ENCODE measurements around the gene RPL10A.

RPL10A gene

GRCh38 chr6:35468181-35468979 is at the start of gene RPL10A:
RPL10A (plus strand) TSS chr6:35468401; CDS start chr6:35468435, 34 bp downstream.
- no peak for TF ChIP-seq Cebpa-rat (IDR thresholded peaks at IDR 0.05)
- peaks cover 45 to 50% (median 48%) of the 10 kb centered on the region in 11 experiments for H4K20me1 ChIP-seq
- H3K27me3 ChIP-seq = no peaks in the 10 kb centered on the region
- H3K9me3 ChIP-seq (replicated peaks in 1 of 11) = peaks cover 0 to 8% (median 0%) of the 10 kb centered on the region in 11 experiments; a peak in 4 of 22 replicates
- H3K36me3 ChIP-seq = peaks cover 49 to 90% (median 84%) of the 10 kb centered on the region in 11 experiments
- peak within 1 kb of the TSS; percentile 82 to 100 (median 96) for H3K4me2 ChIP-seq
- peak within 1 kb of the TSS; percentile 93 to 100 (median 98) for H3K9ac ChIP-seq
- H3K4me1 ChIP-seq = peaks cover 27 to 42% (median 34%) of the 10 kb centered on the region in 10 experiments
- peak within 1 kb of the TSS; percentile 84 to 100 (median 92) for H3K4me3 ChIP-seq
- H3K27ac ChIP-seq = peak within 1 kb of the TSS; percentile 90 to 100 (median 98)

GRCh38 chr6:35419417-35419816 is 48.8 kb upstream of the RPL10A start:
- H3K4me1 ChIP-seq = peaks cover 43 to 76% (median 56%) of the 10 kb centered on the region in 10 experiments
- H3K36me3 ChIP-seq = peaks cover 24 to 76% (median 60%) of the 10 kb centered on the region in 11 experiments
- peak overlapping the region; percentile 33 to 86 (median 71); a peak in 21 of 22 replicates for H3K27ac ChIP-seq
- H3K9me3 ChIP-seq (replicated peaks in 1 of 11) = no peaks in the 10 kb centered on the region
- peaks cover 0 to 15% (median 7%) of the 10 kb centered on the region in 11 experiments; a peak in 11 of 22 replicates for H4K20me1 ChIP-seq
- TF ChIP-seq Cebpa-rat (IDR thresholded peaks at IDR 0.05) = 0 out of 22 replicates have a peak, but pooled peaks of 1 of the 11 experiments have one; percentile 7
- H3K27me3 ChIP-seq = no peaks in the 10 kb centered on the region
- H3K4me2 ChIP-seq = peak overlapping the region; percentile 79 to 97 (median 93)
- peak overlapping the region; percentile 21 to 74 (median 61); a peak in 19 of 22 replicates for H3K9ac ChIP-seq
- 0 out of 20 replicates have a peak overlapping the region, but pooled peaks of 1 of the 10 experiments have one; percentile 9 for H3K4me3 ChIP-seq

DNA sequence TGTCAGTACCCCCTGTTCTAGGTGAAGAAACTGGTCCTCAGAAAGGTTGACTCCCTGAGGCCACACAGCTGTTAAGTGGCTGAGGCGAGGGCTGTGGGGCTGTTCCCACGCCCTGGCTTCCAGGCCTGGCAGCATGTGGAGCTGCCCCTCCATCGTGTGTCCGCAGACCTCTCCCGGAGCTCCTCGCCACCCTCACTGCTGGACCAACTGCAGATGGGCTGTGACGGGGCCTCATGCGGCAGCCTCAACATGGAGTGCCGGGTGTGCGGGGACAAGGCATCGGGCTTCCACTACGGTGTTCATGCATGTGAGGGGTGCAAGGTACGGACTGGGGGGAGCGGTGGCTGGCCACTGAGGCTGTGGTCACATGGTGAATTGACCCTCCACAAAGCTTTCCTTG is 48.2 kb upstream of the RPL10A start:
- Histone ChIP-seq H4K20me1 (peaks cover 0 to 10% (median 2%) of the 10 kb centered on the region in 11 experiments; a peak in 9 of 22 replicates), H3K9me3 (replicated peaks in 1 of 11) (no peaks in the 10 kb centered on the region), H3K4me2 (peak overlapping the region; percentile 79 to 97 (median 93)), H3K36me3 (peaks cover 27 to 76% (median 62%) of the 10 kb centered on the region in 11 experiments), H3K4me1 (peaks cover 42 to 76% (median 56%) of the 10 kb centered on the region in 10 experiments), H3K4me3 (no peak overlapping the region), H3K27me3 (no peaks in the 10 kb centered on the region), H3K9ac (peak overlapping the region; percentile 18 to 67 (median 45); a peak in 19 of 22 replicates), H3K27ac (peak overlapping the region in 10 of 11 experiments; percentile 24 to 80 (median 57); a peak in 17 of 22 replicates)
- no peak for TF ChIP-seq Cebpa-rat (IDR thresholded peaks at IDR 0.05)

GRCh38 chr6:35425284-35425683 is 42.9 kb upstream of the RPL10A start:
- Histone ChIP-seq H3K9ac (peak overlapping the region; percentile 10 to 71 (median 59); a peak in 19 of 22 replicates), H3K9me3 (replicated peaks in 1 of 11) (peaks cover 32 to 40% (median 33%) of the 10 kb centered on the region in 11 experiments), H3K4me2 (peak overlapping the region; percentile 84 to 98 (median 91)), H3K36me3 (peaks cover 36 to 97% (median 78%) of the 10 kb centered on the region in 11 experiments), H3K27me3 (no peaks in the 10 kb centered on the region), H3K4me3 (peak overlapping the region in 8 of 10 experiments; percentile 6 to 54 (median 40); a peak in 13 of 20 replicates), H4K20me1 (peaks cover 0 to 4% (median 0%) of the 10 kb centered on the region in 11 experiments; a peak in 2 of 22 replicates), H3K4me1 (peaks cover 31 to 49% (median 42%) of the 10 kb centered on the region in 10 experiments), H3K27ac (peak overlapping the region; percentile 58 to 88 (median 80))
- no peak for TF ChIP-seq Cebpa-rat (IDR thresholded peaks at IDR 0.05)

DNA sequence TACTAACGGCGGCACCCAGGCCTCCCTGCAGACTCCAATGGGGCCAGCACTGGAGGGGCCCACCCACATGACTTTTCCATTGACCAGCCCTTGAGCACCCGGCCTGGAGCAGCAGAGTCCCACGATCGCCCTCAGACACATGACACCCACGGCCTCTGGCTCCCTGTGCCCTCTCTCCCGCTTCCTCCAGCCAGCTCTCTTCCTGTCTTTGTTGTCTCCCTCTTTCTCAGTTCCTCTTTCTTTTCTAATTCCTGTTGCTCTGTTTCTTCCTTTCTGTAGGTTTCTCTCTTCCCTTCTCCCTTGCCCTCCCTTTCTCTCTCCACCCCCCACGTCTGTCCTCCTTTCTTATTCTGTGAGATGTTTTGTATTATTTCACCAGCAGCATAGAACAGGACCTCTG is 42.1 kb upstream of the RPL10A start:
- Histone ChIP-seq H4K20me1 (peaks cover 0 to 4% (median 0%) of the 10 kb centered on the region in 11 experiments; a peak in 1 of 22 replicates), H3K4me2 (peak overlapping the region; percentile 84 to 98 (median 91)), H3K9me3 (replicated peaks in 1 of 11) (peaks cover 34 to 43% (median 36%) of the 10 kb centered on the region in 11 experiments), H3K36me3 (peaks cover 36 to 91% (median 73%) of the 10 kb centered on the region in 11 experiments), H3K4me1 (peaks cover 30 to 45% (median 41%) of the 10 kb centered on the region in 10 experiments), H3K4me3 (peak overlapping the region in 9 of 10 experiments; percentile 6 to 54 (median 38); a peak in 12 of 20 replicates), H3K27ac (peak overlapping the region; percentile 58 to 88 (median 80); a peak in 21 of 22 replicates), H3K9ac (peak overlapping the region in 9 of 11 experiments; percentile 49 to 71 (median 65); a peak in 17 of 22 replicates), H3K27me3 (no peaks in the 10 kb centered on the region)
- no peak for TF ChIP-seq Cebpa-rat (IDR thresholded peaks at IDR 0.05)

DNA sequence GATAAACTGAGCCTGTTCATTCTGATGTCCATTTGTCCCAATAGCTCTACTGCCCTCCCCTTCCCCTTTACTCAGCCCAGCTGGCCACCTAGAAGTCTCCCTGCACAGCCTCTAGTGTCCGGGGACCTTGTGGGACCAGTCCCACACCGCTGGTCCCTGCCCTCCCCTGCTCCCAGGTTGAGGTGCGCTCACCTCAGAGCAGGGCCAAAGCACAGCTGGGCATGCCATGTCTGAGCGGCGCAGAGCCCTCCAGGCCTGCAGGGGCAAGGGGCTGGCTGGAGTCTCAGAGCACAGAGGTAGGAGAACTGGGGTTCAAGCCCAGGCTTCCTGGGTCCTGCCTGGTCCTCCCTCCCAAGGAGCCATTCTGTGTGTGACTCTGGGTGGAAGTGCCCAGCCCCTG is 40.8 kb upstream of the RPL10A start:
- peaks cover 29 to 77% (median 60%) of the 10 kb centered on the region in 11 experiments for H3K36me3 ChIP-seq
- 0 out of 22 replicates have a peak, but pooled peaks cover 0 to under 1% (median 0%) of the 10 kb centered on the region in 11 experiments for H4K20me1 ChIP-seq
- no peak for TF ChIP-seq Cebpa-rat (IDR thresholded peaks at IDR 0.05)
- peaks cover 30 to 45% (median 40%) of the 10 kb centered on the region in 10 experiments for H3K4me1 ChIP-seq
- H3K27ac ChIP-seq = peak overlapping the region in 8 of 11 experiments; percentile 27 to 88 (median 82); a peak in 13 of 22 replicates
- peak overlapping the region in 7 of 11 experiments; percentile 84 to 98 (median 92); a peak in 9 of 22 replicates for H3K4me2 ChIP-seq
- H3K4me3 ChIP-seq = peak overlapping the region in 2 of 10 experiments; percentile 16 to 41; a peak in 2 of 20 replicates
- peaks cover 34 to 43% (median 36%) of the 10 kb centered on the region in 11 experiments for H3K9me3 ChIP-seq (replicated peaks in 1 of 11)
- no peak overlapping the region for H3K9ac ChIP-seq
- H3K27me3 ChIP-seq = no peaks in the 10 kb centered on the region

DNA sequence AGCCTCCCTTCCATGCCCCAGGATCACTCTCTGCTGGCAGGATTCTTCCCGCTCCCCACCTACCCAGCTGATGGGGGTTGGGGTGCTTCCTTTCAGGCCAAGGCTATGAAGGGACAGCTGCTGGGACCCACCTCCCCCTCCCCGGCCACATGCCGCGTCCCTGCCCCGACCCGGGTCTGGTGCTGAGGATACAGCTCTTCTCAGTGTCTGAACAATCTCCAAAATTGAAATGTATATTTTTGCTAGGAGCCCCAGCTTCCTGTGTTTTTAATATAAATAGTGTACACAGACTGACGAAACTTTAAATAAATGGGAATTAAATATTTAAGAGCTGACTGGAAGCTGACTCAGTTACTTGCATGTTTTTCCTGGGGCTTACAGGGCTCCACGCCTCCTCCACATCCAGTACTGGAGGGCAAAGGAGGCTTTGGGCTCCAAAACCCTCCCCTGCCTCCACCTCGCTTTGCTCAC is 40.3 kb upstream of the RPL10A start:
- Histone ChIP-seq H3K27me3 (no peaks in the 10 kb centered on the region), H3K36me3 (peaks cover 27 to 73% (median 56%) of the 10 kb centered on the region in 11 experiments), H3K27ac (peak overlapping the region in 4 of 11 experiments; percentile 80 to 88 (median 85); a peak in 6 of 22 replicates), H3K4me3 (peak overlapping the region in 5 of 10 experiments; percentile 21 to 41 (median 28); a peak in 4 of 20 replicates), H3K9me3 (replicated peaks in 1 of 11) (peaks cover 34 to 43% (median 36%) of the 10 kb centered on the region in 11 experiments), H3K4me2 (peak overlapping the region in 1 of 11 experiments; percentile 97; a peak in 4 of 22 replicates), H3K4me1 (peaks cover 30 to 45% (median 40%) of the 10 kb centered on the region in 10 experiments), H4K20me1 (no peaks in the 10 kb centered on the region), H3K9ac (no peak overlapping the region)
- TF ChIP-seq Cebpa-rat (IDR thresholded peaks at IDR 0.05) = no peak

DNA sequence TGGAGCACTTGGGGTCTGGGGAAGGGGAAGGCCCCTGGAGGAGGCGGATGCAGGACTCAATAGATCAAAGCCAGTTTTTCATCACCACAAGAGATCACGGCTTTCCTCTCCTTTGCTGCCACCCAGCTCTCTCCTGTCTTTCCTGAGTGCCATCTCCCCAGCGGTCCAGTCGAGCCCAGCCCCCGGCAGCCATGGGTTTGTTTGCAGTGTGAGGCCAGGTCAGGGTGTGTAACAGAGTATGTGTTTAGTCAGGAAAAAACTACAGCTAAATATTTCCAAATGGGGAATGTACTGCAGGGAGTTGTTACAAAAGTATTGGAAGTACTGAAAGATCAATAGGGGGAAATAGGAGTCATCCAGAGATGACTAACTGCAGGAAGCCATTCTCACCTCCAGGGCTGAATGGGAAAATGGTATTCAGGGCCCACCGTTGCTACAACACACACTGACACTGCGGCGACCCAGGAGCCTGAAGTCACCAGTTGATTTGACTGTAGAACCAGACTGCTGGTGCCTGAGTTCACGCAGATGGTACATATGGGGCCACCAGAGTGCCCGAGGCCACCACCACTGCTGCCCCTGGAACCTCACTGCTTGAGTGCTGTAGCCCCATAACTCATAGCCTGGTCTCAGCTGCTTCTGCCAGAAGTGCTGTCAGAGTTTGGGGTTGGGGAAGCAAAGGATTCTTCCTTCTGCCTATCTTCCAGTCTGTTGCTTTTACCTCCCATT is 39.6 kb upstream of the RPL10A start:
- TF ChIP-seq Cebpa-rat (IDR thresholded peaks at IDR 0.05) = no peak
- Histone ChIP-seq H3K27ac (no peak overlapping the region), H3K4me2 (no peak overlapping the region), H4K20me1 (no peaks in the 10 kb centered on the region), H3K9ac (no peak overlapping the region), H3K36me3 (peaks cover 25 to 66% (median 50%) of the 10 kb centered on the region in 11 experiments), H3K4me3 (peak overlapping the region in 7 of 10 experiments; percentile 12 to 33 (median 23); a peak in 7 of 20 replicates), H3K9me3 (replicated peaks in 1 of 11) (peaks cover 34 to 43% (median 36%) of the 10 kb centered on the region in 11 experiments), H3K4me1 (peaks cover 30 to 42% (median 39%) of the 10 kb centered on the region in 10 experiments), H3K27me3 (no peaks in the 10 kb centered on the region)

Data from BLaER1 treated with 17β-estradiol and CSF1 and Interleukin-3, amounts not matched to agents 10 nM and 100 nM (cell line).